Activated CD8-positive, alpha-beta T cell treated with anti-CD3 and anti-CD28 coated beads for 36 hours (primary cell): ENCODE measurements around the gene SAP25. TPM values are rescaled to one million over a fixed set of nuclear protein-coding genes. Genes with fewer than 3 reads are reported as not detected.
A peak's percentile ranks its signal among the peaks of the same experiment; 100 is the strongest.

Source experiments
- ATAC-seq: fragments of 200-7000 bp; cut with Tn5 transposase; one replicate; pipeline ENCODE4 v1.10.0; 2021; ENCODE audit warnings: mild to moderate bottlenecking, moderate library complexity
- CTCF ChIA-PET: fragments of 350-600 bp; sonication (Branson Sonifier 250); formaldehyde crosslinking; loops from one replicate; lab custom pipeline; 2021; ENCODE audit warnings: antibody characterized with exemption; lab: Charles Lee
- POLR2A ChIA-PET: fragments of 350-600 bp; sonication (Branson Sonifier 250); formaldehyde crosslinking; loops from one replicate; lab custom pipeline; 2021; ENCODE audit warnings: antibody characterized with exemption; lab: Charles Lee
- DNase-seq: peaks from one replicate; pipeline ENCODE4 v3.0.0-alpha.2; 2020
- H3K27ac Mint-ChIP-seq: one replicate; pipeline ENCODE4 v1.8.0; 2021; ENCODE audit warnings: mild to moderate bottlenecking, mixed read lengths
- H3K27me3 Mint-ChIP-seq: one replicate; pipeline ENCODE4 v1.8.0; 2021; ENCODE audit warnings: mixed read lengths
- H3K36me3 Mint-ChIP-seq: one replicate; pipeline ENCODE4 v1.8.0; 2021; ENCODE audit warnings: low read depth, mixed read lengths
- H3K4me1 Mint-ChIP-seq: one replicate; pipeline ENCODE4 v1.8.0; 2021; ENCODE audit warnings: low read depth, mixed read lengths
- H3K4me3 Mint-ChIP-seq: one replicate; pipeline ENCODE4 v1.8.0; 2021; ENCODE audit warnings: mild to moderate bottlenecking, moderate library complexity, mixed read lengths
- H3K9me3 Mint-ChIP-seq: one replicate; pipeline ENCODE4 v1.8.0; 2021; ENCODE audit warnings: mixed read lengths
- intact Hi-C: fragments of 100-400 bp; cut with micrococcal nuclease; formaldehyde crosslinking; loops from one replicate; pipeline ENCODE4 v1.10.0; 2022
- total RNA-seq, 2 experiments: library from RNA; stranded (reverse); gene quantifications; one replicate each; pipeline ENCODE4 v1.2.3, GENCODE V29; 2021
- TF ChIP-seq, protein P1 (sequence below): fragments of 200-600 bp; IDR thresholded peaks from one replicate; pipeline ENCODE4 v1.8.0; 2022; ENCODE audit warnings: antibody characterized with exemption, mild to moderate bottlenecking

The SAP25 gene
- total RNA-seq, 2 experiments from 2014 or later, result 9.9 to 12.8 TPM

GRCh38 chr7:100613412-100614175 is 39.9 kb upstream of the SAP25 start:
- no peak for DNase-seq
- TF ChIP-seq, protein P1, sequence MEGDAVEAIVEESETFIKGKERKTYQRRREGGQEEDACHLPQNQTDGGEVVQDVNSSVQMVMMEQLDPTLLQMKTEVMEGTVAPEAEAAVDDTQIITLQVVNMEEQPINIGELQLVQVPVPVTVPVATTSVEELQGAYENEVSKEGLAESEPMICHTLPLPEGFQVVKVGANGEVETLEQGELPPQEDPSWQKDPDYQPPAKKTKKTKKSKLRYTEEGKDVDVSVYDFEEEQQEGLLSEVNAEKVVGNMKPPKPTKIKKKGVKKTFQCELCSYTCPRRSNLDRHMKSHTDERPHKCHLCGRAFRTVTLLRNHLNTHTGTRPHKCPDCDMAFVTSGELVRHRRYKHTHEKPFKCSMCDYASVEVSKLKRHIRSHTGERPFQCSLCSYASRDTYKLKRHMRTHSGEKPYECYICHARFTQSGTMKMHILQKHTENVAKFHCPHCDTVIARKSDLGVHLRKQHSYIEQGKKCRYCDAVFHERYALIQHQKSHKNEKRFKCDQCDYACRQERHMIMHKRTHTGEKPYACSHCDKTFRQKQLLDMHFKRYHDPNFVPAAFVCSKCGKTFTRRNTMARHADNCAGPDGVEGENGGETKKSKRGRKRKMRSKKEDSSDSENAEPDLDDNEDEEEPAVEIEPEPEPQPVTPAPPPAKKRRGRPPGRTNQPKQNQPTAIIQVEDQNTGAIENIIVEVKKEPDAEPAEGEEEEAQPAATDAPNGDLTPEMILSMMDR, result no peak
- Mint-ChIP-seq H3K4me3 (peak overlapping the region; percentile 88), H3K27me3 (no peaks in the 10 kb centered on the region), H3K9me3 (no peaks in the 10 kb centered on the region), H3K27ac (peak overlapping the region; percentile 12), H3K4me1 (peaks cover 9% of the 10 kb centered on the region), H3K36me3 (peaks cover 2% of the 10 kb centered on the region)
- no peak for ATAC-seq
- POLR2A ChIA-PET, result interaction anchor here (0.7 to 2.4 kb wide), 9 partner anchors 10 to 599 kb away, joined by 3 to 6 read pairs (median 4); partner anchors contain the start of genes FBXO24, LRCH4 and ZKSCAN1
- CTCF ChIA-PET, result interaction anchor here (0.6 to 4.9 kb wide), 14 partner anchors 8 to 239 kb away, joined by 3 to 36 read pairs (median 6); partner anchors contain the start of genes FBXO24, LRCH4, POP7 and SLC12A9
- intact Hi-C loops, result no loop called here

DNA sequence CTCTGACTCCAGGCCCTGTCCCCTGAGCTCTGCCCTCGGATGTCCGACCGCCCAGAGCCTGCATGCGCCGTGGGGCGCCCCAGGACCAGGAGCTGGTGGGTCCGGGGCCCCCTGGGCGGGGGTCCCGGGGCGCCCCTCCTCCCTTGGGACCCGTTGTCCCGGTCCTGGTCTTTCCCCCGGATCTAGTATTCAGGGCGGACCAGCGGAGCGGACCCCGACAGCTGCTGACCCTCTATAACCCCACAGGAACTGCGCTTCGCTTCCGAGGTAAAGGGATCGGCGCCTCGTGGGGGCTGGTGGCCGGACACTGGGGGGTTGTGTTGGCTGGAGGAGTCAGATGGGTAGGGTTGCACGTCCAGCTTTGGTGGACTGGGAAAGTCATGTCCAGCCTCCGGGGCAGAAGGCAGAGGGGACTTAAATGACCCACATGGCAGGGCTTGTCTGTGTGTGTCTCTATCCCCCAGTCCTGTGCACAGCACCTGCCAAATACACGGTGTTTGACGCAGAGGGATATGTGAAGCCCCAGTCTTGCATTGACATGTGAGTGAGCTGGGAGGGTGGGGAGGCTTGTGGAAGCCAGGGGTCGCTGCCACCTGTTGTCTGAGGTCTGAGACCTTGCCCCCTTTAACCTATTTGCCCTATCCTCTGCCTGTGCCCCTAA is 39.2 kb upstream of the SAP25 start:
- POLR2A ChIA-PET, result interaction anchor here (0.8 to 2.4 kb wide), 13 partner anchors 9 to 598 kb away, joined by 3 to 5 read pairs (median 4); partner anchors contain the start of genes FBXO24, LRCH4, MEPCE and UFSP1
- intact Hi-C loops, result no loop called here
- Mint-ChIP-seq H3K27ac (no peak overlapping the region), H3K27me3 (no peaks in the 10 kb centered on the region), H3K4me1 (peaks cover 9% of the 10 kb centered on the region), H3K9me3 (no peaks in the 10 kb centered on the region), H3K36me3 (peaks cover 2% of the 10 kb centered on the region), H3K4me3 (peak overlapping the region; percentile 88)
- ATAC-seq (no peak), DNase-seq (peak; percentile 53)
- TF ChIP-seq, protein P1, result no peak
- CTCF ChIA-PET, result interaction anchor here (0.8 to 4.9 kb wide), 19 partner anchors 8 to 239 kb away, joined by 3 to 36 read pairs (median 4); partner anchors contain the start of genes FBXO24, LRCH4, POP7 and SLC12A9

DNA sequence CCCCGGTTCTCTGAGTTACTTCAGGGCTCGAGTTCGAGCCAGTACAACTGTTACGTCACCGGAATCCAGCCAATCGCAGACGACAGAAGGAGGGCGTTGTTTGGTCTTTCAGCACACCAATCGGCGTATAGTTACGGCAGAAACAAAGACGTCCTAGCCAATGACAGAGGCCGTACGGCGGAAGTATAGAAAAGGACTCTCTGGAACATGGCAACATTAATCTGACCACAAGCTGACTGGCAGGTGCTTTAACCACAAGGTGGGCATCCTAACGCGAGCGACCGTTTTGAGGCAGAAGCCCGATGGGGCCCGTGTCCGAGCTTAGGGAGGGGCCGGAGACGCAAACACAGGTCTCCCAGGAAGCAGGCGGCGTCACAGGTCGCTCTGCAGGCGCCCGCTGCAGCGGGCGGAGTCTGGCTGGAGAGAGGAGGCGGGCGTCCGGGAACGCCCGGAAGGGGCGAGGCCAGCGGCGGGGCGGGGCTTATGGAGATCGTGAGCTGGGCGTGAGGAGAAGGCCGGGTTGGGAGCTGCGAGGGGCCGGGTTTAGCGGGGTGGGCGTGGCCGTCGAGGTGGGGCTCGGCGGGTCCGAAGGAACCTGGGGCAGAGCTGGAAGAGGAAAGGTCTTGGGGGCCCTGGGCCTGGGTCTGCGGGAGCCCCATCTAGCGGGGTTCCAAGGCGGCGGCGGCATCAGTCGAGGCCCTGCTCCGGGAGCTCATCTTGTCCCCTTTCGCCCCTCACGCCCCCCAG is 38.5 kb upstream of the SAP25 start, which contains the start of gene MOSPD3:
TSS of gene MOSPD3 (plus strand) at position 558 of the 747 bp plus-strand sequence. CDS start 252 bp downstream, outside the sequence.
- peaks cover 2% of the 10 kb centered on the region for H3K36me3 Mint-ChIP-seq
- H3K27ac Mint-ChIP-seq, result peak within 1 kb of the TSS; percentile 100
- intact Hi-C loops, result no loop called here

DNA sequence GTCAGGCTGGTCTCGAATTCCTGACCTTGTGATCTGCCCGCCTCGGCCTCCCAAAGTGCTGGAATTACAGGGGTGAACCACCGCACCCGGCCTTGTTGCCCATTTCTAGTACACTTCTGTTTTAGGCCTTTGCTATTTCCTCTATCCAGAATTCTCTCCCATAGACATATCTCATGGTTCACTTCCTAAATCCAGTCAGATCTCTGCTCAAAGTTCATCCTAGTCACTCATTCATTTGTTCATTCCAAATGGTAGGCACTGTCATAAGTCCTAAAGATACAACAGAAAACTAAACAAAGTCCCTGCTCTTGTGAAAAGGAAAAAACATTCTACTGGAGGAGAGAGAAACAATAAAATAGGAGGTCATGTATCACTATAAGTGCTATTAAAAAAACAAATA is 36.3 kb upstream of the SAP25 start:
- POLR2A ChIA-PET, result no interaction called here
- no peak for ATAC-seq
- CTCF ChIA-PET, result interaction anchor here (4.9 kb wide), 1 partner anchor 81 kb away, joined by 36 read pairs; no protein-coding TSS in a partner anchor
- peaks cover 3% of the 10 kb centered on the region for H3K27me3 Mint-ChIP-seq
- H3K9me3 Mint-ChIP-seq, result no peaks in the 10 kb centered on the region
- intact Hi-C loops, result loop anchor here (10.0 kb wide), 1 partner anchor 65 kb away; the partner anchor contains the start of gene GNB2
- no peak overlapping the region for H3K4me3 Mint-ChIP-seq
- no peak for DNase-seq
- H3K27ac Mint-ChIP-seq, result no peak overlapping the region
- H3K4me1 Mint-ChIP-seq, result peaks cover 19% of the 10 kb centered on the region
- TF ChIP-seq, protein P1, result no peak
- peaks cover 2% of the 10 kb centered on the region for H3K36me3 Mint-ChIP-seq

More for the DNA sequence above, 38.5 kb upstream of the SAP25 start, which contains the start of gene MOSPD3:
- Mint-ChIP-seq H3K4me3 (peak within 1 kb of the TSS; percentile 88), H3K9me3 (no peaks in the 10 kb centered on the region), H3K27me3 (no peaks in the 10 kb centered on the region), H3K4me1 (peaks cover 9% of the 10 kb centered on the region)
- ATAC-seq (peak; percentile 94), DNase-seq (peak; percentile 99)
- TF ChIP-seq, protein P1, result no peak
- CTCF ChIA-PET, result interaction anchor here (0.8 to 4.9 kb wide), 18 partner anchors 9 to 240 kb away, joined by 3 to 36 read pairs (median 4); partner anchors contain the start of genes FBXO24, LRCH4, POP7 and SLC12A9
- POLR2A ChIA-PET, result interaction anchor here (0.7 to 2.4 kb wide), 12 partner anchors 9 to 278 kb away, joined by 3 to 5 read pairs (median 4); partner anchors contain the start of genes FBXO24, LRCH4, MEPCE and UFSP1
